SH-SY5Y (cell line): ENCODE results near the gene STK32A.

Experiments
- GATA2 ChIP-seq: IDR thresholded peaks from 2 replicates; pipeline ENCODE4 v1.6.1; 2011; ENCODE audit warnings: mild to moderate bottlenecking, low read depth, low read length
- GATA3 ChIP-seq: IDR thresholded peaks from 2 replicates; pipeline ENCODE4 v1.6.1; 2011; ENCODE audit warnings: low read depth, mild to moderate bottlenecking, low read length, moderate library complexity

The STK32A gene

DNA sequence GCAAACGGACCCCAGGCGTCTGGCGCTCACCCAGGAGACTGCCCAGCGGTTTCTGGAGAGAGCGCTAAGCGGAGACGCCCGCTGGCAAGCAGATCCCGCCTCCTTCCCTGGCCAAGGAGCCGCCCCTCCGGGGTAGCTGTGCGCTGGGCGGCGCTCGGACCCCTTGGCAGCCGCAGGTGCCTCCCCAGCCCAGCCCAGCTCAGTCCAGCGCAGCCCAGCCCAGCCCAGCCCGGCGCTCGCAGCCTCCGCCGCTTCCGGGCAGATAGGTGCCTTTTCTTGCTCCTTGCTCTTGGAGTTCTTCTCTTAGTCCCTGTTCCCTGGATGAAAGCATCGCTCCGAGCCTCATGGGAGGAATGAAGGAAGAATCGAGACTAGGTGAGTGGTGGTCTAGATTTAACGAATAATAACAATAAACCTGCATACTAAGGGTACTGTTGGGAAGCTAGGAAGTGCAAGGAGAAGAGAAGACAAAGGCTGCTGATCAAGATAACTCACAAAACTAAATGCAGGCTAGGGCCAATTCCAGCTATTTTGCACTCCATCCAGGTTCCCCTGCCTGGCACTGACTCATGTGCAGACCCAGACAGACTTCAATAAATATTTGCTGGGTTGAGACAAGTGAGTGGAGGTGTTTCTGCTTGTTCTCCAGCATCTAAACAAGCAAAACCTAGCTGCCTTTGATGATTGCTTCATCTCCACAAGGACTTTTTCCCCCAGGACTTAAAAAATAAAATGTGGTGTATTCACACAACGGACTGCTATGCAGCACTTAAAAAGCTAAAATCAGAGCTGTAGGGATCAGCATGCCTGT is at the start of gene STK32A:
Gene STK32A (plus strand): TSS at position 202 of the 811 bp plus-strand sequence. CDS start 4,609 bp downstream, outside the sequence.
- TF ChIP-seq GATA3, result no peak
- no peak for TF ChIP-seq GATA2

DNA sequence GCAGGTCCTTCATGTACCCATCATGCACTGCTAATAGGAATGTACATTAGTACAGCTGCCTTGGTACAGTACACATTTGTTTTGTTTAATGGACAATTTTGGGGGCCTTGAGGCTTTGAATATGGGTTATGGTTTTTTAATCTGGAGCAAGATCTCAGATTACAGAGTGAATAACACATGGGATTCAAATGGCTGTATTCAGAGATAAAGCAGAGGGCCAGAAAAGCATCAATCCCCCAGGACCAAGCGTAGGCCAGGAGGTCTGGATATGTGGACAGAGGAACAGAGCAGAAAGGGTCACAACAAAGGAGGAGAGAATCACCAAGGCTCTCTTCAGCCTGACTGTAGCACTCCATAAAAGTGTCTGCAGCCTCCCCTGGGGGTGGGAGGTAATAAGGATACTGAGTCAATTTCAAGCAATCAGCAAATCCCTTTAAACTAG is 47.7 kb upstream of the STK32A start:
- peak; percentile 93 for TF ChIP-seq GATA3
- peak; percentile 93 for TF ChIP-seq GATA2

DNA sequence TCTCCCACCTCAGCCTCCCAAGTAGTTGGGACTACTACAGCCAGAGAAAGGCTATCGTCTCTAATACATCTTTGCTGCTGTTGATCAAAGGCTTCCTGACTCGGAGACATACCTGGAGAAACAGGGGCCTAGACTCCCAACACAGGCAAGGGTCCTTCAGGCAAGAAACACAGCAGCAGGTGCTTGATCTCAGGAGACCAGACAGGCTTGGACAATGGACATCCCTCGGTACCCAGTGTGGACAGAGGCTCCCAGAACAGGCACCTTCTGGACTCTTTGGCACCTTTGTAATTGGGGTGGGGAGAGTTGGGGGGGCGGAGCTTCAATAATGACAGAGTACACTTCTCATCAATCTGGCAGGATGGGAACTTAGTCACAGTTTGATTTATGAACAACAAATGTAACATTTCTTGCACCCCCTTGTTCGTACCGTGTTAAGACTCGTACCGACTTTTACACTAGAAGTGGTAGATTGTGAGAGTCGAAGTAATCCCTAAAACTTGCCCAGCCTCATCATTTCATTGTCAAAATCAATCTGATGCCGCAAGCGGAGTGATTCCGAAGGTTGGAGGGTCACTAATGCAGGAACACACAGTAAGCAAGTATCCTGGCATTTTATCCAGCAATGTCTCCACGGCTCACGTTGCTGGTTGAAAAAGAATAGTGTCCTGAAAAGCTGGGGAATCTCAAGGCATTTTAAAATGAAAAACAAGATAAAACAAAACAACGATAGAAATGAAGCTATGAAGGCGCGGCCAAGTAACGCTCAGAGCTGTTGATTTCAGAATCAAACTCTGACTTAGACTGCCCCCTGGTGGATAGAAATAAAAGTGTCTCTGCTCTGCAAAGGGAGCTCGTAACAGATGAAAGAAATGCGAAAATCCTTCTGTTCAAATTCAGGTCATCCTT is 46.4 kb upstream of the STK32A start:
- TF ChIP-seq GATA3, result no peak

DNA sequence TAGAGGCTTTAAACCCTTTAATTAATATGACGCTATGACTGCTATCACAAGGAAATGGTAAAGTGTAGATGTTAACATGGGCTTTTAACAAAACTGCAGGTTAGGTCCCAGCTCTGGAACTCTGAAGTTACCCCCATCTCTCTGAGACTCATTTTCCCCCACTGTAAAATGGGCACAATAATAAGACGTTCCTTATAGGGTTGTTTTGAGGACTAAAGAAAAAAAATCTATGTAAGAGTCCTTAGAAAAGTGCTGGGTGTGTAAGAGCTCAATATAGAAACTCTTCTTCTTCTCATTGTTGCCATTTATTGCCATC is 45.8 kb upstream of the STK32A start:
- TF ChIP-seq GATA3 (no peak), GATA2 (no peak)

DNA sequence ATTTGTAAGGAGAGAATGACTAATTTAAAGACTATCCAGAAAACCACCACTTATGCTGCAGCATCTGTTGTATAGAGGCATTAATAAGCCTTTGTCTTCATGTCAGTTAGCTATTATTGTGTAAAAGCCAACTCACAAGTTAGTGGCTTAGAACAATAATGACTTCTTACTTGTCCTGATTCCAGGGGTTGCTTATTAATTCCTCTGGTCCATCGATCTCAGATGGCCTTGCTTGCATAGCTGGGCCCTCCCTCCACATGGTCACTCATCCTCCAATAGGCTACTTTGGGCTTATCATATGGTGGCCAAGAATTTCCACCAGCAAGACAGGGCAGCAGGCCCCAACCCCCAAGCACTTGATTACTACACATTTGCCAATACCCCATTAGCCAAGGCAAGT is 44.5 kb upstream of the STK32A start:
- TF ChIP-seq GATA3 (no peak), GATA2 (no peak)

DNA sequence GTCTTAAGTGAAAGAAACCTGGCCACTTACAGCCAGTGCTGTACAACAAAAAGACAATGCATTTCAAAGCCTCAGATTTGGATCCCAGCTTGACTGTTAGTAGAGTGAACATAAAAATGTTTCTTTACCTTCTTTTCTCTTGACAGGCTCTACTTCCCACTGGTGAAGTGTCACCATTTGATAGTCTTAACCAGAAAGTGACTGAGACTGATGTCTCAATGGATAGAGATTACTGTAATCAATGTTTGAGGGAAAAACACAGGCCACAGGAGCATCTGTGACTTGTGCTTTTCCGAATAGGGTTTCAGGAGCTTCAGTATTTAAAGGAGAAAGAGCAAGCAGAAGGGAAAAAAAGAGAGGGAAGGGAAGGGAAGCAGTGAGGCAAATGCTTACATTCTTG is 41.7 kb upstream of the STK32A start:
- TF ChIP-seq GATA2 (no peak), GATA3 (no peak)

DNA sequence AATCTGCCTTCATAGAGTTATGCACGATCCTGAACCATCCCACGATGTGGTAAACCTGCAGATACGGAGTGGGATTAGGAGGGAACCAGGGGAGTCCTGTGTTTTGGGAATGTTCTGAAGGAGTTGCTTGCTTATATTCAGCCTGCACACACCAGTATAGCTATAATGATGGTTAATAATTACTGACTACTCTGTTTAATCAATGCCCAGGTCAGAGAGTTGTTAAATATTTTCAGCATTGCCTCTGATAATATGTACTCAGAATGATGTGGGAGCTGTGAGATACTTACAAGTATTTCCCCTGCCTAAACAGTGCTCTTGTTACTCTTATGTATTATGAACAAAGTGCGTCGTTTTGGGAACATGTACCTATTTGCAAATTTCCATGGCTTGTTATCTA is 34.8 kb upstream of the STK32A start:
- TF ChIP-seq GATA3 (no peak), GATA2 (no peak)

DNA sequence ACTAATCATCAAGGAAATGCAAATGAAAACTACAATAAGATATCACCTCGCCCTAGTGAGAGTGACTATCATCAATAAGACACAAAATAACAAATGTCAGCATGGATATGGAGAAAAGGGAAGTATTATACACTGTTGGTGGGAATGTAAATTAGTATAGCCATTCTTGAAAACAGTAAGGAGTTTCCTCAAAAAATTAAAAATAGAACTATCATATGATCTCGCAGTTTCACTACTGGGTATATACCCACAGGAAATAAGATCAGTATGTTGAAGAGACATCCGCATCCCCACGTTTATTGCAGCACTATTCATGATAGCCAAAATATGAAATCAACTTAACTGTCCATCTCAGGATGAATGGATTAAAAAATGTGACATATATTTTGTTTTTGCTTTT is 31.6 kb upstream of the STK32A start:
- TF ChIP-seq GATA3, result no peak
- no peak for TF ChIP-seq GATA2

DNA sequence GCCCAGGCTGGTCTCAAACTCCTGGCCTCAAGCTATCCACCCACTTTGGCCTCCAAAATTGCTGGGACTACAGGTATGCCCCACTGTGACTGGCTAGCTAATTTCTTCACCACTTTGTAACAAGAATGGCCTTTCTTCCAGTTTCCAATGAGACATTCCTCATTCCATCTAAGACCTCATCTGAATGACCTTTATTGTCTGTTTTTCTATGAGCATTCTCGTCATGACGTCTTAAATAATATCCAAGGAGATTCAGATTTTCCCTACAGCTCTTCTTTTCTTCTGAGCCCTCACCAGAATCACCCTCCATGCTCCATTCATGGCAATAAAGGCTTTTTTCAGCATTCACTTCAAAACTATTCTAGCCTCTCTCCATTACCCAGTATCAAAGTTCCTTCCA is 30.2 kb upstream of the STK32A start:
- TF ChIP-seq GATA3 (no peak), GATA2 (no peak)

DNA sequence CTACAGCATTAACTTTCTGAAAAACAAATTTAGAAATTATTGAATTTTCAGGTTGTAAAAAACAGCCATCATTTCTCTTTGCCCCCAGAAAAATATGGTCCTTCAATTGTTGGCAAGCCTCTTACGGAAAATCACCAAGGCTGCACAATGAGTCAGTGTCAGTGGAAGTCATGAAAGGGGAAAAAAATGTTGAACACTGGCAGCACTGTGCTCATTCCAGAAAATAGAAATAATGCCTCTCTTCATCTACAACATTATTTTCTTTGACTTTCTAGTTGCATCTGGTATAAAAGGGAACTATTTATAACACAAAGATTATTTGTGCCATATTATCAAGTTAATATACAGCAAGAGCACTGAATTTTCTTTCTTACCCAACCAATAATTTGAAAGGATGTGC is 26.7 kb upstream of the STK32A start:
- TF ChIP-seq GATA2, result no peak
- no peak for TF ChIP-seq GATA3

DNA sequence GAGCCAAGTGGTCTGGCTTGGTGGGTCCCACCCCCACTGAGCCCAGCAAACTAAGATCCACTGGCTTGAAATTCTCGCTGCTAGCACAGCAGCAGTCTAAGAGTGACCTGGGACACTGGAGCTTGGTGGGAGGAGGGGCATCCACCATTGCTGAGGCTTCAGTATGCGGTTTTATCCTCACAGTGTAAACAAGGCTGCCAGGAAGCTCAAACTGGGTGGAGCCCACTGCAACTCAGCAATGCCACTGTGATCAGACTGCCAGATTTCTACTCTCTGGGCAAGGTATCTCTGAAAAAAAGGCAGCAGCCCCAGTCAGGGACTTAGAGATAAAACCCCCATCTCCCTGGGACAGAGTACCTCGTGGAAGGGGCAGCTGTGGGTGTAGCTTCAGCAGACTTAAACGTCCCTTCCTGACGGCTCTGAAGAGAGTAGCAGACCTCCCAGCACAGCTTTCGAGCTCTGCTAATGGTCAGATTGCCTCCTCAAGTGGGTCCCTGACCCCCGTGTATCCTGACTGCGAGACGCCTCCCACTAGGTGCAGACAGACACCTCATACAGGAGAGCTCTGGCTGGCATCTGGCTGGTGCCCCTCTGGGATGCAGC is 18.2 kb upstream of the STK32A start:
- TF ChIP-seq GATA2 (no peak), GATA3 (no peak)

DNA sequence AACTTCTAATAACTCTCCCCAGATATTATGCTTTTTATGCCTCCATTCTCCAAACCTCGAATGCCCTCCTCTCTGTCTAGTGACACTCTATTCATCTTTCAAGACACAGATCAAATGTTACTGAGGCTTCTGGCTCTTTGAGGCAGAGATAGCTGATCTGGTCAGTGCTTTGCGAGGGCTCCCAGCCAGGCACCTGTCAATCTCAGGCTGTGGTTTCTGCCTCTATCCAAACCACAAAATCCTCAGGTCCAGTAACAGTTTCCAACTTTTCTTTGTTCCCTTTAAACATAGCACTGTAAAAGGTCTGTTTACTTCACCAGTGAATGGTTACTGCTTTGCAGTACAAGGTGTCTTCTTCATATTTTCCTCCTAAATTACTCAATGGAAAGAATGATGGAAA is 11.5 kb upstream of the STK32A start:
- TF ChIP-seq GATA2 (no peak), GATA3 (no peak)

DNA sequence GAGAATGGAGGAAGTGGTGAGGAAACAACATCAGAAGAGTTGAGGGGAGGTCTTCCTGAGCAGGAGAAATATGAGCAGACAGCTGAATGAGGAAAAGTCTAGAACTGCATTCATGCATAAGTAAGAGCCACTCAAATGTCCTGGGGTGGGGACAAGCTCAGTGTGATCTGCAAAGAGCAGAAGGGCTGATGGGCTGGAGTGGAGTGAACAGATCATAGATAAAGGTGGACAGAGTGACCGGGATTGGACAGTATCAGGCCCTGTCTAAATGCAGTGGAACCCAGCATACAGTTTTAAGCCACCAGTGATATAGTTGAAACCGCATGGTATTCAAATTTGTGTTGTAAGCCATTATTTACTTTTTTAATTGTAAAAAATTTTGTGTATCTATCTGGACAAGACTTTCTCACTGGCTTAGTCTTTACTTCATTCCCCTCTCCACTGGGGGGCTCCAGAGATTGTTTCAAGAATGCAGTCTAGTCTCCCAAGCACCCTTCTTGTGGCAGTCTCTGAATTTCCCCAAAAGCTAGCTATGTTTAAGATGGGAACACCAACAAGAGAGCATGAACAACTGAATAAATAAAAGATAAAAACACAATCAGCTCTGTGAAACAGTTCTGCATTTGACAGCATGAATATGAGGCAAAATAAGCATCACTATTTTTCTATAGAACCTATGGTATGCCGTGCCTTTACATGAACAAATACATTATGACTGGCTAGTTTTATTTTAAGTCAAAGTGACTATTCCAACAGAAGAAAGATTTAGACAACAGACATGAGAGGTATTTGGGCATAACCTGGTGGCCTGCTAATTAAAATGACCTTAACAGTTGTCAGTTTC is 10.7 kb upstream of the STK32A start:
- no peak for TF ChIP-seq GATA2
- TF ChIP-seq GATA3, result no peak

DNA sequence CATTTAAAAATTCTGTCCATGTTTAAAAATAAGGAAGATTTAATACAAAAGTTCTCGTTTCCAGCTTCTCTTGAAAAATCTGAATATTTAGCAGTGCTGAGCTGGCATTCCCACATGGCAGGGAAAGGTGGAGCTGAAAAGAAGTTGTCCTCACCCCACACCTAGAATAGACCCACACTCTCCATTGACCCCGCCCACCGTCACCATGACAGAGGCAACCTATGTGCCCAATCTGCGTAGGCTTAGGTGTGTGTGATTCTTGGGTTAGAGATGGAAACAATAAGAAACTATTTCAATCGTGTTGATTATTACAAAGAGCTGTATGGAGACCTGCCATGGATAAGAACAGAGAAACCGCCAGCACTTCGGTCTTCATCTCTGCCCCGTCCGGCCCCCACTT is 8.9 kb upstream of the STK32A start:
- no peak for TF ChIP-seq GATA2
- no peak for TF ChIP-seq GATA3

DNA sequence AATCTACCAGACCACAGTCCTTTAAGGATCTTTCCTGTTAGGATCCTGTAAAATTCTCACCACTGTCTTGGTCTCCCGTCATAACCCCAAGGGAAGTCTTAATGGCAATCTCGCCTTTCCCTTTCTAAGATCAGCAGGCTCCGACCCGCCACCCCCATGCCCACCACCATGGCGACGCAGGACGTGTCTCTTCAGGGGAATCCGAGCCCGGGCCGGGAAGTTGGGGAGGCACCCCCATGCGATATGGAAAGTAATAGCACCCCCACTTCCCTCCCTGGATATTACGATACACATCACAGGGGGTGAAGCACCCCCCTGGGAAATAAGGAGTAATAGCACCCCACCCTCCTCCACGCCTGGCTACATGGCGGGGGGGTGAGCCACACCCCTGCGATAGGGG is 8.3 kb upstream of the STK32A start:
- TF ChIP-seq GATA3 (no peak), GATA2 (no peak)
